A673 (cell line): ENCODE results near the gene SHLD1. TPM values are rescaled to one million over a fixed set of nuclear protein-coding genes. Genes with fewer than 3 reads are reported as not detected.

Experiments
- BruUV-seq: library from RNA; stranded (reverse); fragments of 400-500 nt; replicated peaks from 2 replicates; lab custom pipeline; 2021; lab: Mats Ljungman, UMichigan
- CTCF ChIA-PET: fragments of 300-600 bp; sonication (Branson Sonifier 250); formaldehyde crosslinking; loops from one replicate; lab custom pipeline; 2022; ENCODE audit warnings: antibody characterized with exemption; lab: Charles Lee
- POLR2A ChIA-PET: fragments of 300-600 bp; sonication (Branson Sonifier 250); formaldehyde crosslinking; loops from one replicate; lab custom pipeline; 2022; ENCODE audit warnings: antibody characterized with exemption; ENCODE audit not compliant: low non-redundant PET; lab: Charles Lee
- DNase-seq: peaks from one replicate; pipeline ENCODE4 v3.0.0-alpha.2; 2015; ENCODE audit warnings: low spot score
- H3K27ac ChIP-seq: fragments of 200-600 bp; sonication (generic); 2 replicates; pipeline ENCODE4 v1.5.1; 2016; ENCODE audit warnings: mixed run types, low read depth, mild to moderate bottlenecking, mixed read lengths, antibody characterized with exemption, low read length; ENCODE audit not compliant: poor library complexity, severe bottlenecking
- H3K27me3 ChIP-seq: fragments of 200-600 bp; sonication (generic); replicated peaks from 2 replicates; pipeline ENCODE4 v1.6.1; 2017; ENCODE audit warnings: mixed run types, low read depth, mild to moderate bottlenecking, mixed read lengths, antibody characterized with exemption, low read length; ENCODE audit not compliant: insufficient read depth, poor library complexity
- H3K36me3 ChIP-seq: fragments of 200-600 bp; sonication (generic); 2 replicates; pipeline ENCODE4 v1.6.1; 2016; ENCODE audit warnings: mixed run types, mild to moderate bottlenecking, mixed read lengths, antibody characterized with exemption, low read length; ENCODE audit not compliant: insufficient read depth, poor library complexity, severe bottlenecking
- H3K4me1 ChIP-seq: fragments of 200-600 bp; sonication (generic); 2 replicates; pipeline ENCODE4 v1.6.1; 2017; ENCODE audit warnings: mixed run types, mild to moderate bottlenecking, mixed read lengths, antibody characterized with exemption, low read length; ENCODE audit not compliant: insufficient read depth, poor library complexity, severe bottlenecking
- H3K4me3 ChIP-seq: fragments of 200-600 bp; sonication (generic); 2 replicates; pipeline ENCODE4 v1.5.1; 2016; ENCODE audit warnings: low read depth, mixed run types, mild to moderate bottlenecking, mixed read lengths, low read length; ENCODE audit not compliant: poor library complexity, severe bottlenecking
- H3K9me3 ChIP-seq: fragments of 200-600 bp; sonication (generic); 2 replicates; pipeline ENCODE4 v1.6.1; 2016; ENCODE audit warnings: mixed run types, low read depth, mild to moderate bottlenecking, mixed read lengths, antibody characterized with exemption, low read length; ENCODE audit not compliant: poor library complexity, severe bottlenecking
- CTCF ChIP-seq: fragments of 300-800, 200-600 bp; sonication (generic); conservative IDR thresholded peaks from 2 replicates; pipeline ENCODE4 v1.5.1; 2017; ENCODE audit warnings: low read depth, mild to moderate bottlenecking, antibody characterized with exemption, low read length, moderate library complexity, mixed read lengths
- EZH2 ChIP-seq: fragments of 200-600 bp; sonication (generic); IDR thresholded peaks from 2 replicates; pipeline ENCODE4 v1.6.1; 2017; ENCODE audit warnings: borderline replicate concordance, low read depth, mild to moderate bottlenecking, mixed read lengths, antibody characterized with exemption, low read length; ENCODE audit not compliant: poor library complexity, severe bottlenecking
- intact Hi-C: fragments of 100-400 bp; cut with micrococcal nuclease; formaldehyde crosslinking; loops from one replicate; pipeline ENCODE4 v1.10.0; 2022; ENCODE audit not compliant: unreplicated experiment
- total RNA-seq: library from RNA; stranded (reverse); gene quantifications from 2 replicates; pipeline ENCODE4 v1.2.3, GENCODE V29; 2021

SHLD1 gene
- total RNA-seq, 1 experiment from 2014 or later, result 5.8 TPM

- Histone ChIP-seq H3K4me1 (peaks cover under 1% of the 10 kb centered on the region), H3K4me3 (no peak overlapping the region), H3K27me3 (no peaks in the 10 kb centered on the region), H3K36me3 (no peaks in the 10 kb centered on the region), H3K27ac (no peak overlapping the region), H3K9me3 (no peaks in the 10 kb centered on the region)
- no peak for TF ChIP-seq CTCF
- no peak for TF ChIP-seq EZH2
- BruUV-seq, result no TSS peak
- ChIA-PET CTCF (no interaction called here), POLR2A (no interaction called here)
- intact Hi-C loops, result no loop called here
- DNase-seq, result no peak
Measured at GRCh38 chr20:5730131-5730530, 20.1 kb upstream of the SHLD1 start.

DNA sequence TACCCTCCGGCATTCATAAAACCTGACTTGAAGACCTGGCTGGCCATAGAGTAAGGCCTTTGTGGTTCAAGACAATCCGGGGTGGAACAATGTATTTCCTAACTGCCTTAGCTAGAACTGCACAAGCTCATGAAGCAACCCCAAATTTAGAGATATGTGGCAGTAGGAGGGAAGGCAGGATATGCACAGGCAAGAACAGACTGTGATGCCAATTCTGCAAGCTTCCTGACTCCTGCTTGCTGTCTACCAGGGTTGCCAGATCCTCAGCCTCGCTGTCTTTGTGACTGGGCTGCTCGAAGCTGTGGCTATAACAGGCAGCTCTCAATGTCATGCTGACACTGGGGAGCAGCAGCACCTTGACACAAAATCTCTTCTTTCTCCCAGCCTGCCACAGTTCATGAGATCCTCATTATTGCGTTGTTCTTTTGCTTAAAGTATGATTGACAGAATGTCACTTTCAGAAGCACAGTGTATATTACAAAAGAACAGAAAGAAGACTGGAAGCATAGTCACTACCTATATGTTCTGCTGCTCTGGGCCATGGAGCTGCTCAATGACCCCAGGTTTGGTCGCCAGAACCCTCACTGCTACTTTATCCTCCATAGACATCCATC lies 18.3 kb upstream of the SHLD1 start:
- ChIA-PET POLR2A (no interaction called here), CTCF (no interaction called here)
- H3K36me3 ChIP-seq, result no peaks in the 10 kb centered on the region
- intact Hi-C loops, result no loop called here
- H3K4me3 ChIP-seq, result no peak overlapping the region
- BruUV-seq, result no TSS peak
- no peak for DNase-seq
- no peaks in the 10 kb centered on the region for H3K9me3 ChIP-seq
- peaks cover 12% of the 10 kb centered on the region for H3K4me1 ChIP-seq
- H3K27me3 ChIP-seq, result no peaks in the 10 kb centered on the region
- TF ChIP-seq CTCF, result no peak
- TF ChIP-seq EZH2, result no peak
- no peak overlapping the region for H3K27ac ChIP-seq

DNA sequence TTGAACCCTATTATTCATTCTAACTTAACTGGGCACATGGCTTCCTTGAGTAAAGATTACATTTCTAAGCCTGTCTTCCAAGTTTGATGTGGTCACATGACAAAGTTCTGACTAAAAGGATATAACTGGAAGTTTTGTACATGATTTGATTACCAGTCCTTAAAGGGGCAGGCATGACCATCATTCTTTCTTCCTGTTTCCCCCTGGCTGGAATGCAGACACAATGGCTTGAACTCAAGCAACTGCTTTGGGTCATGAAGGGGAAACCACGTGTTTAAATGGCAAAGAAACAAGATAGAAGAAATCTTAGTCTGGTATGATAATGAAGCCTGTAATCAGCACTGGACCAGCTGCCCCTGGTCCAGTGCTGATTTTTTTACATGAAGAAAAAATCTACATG lies 15.6 kb upstream of the SHLD1 start:
- TF ChIP-seq EZH2 (no peak), CTCF (no peak)
- BruUV-seq, result no TSS peak
- POLR2A ChIA-PET, result no interaction called here

More for the DNA sequence above, 15.6 kb upstream of the SHLD1 start:
- Histone ChIP-seq H3K4me1 (peaks cover 22% of the 10 kb centered on the region), H3K27ac (no peak overlapping the region), H3K27me3 (no peaks in the 10 kb centered on the region), H3K36me3 (no peaks in the 10 kb centered on the region), H3K4me3 (no peak overlapping the region), H3K9me3 (no peaks in the 10 kb centered on the region)
- no peak for DNase-seq
- intact Hi-C loops, result no loop called here
- CTCF ChIA-PET, result no interaction called here
